Measurements from ENCODE around the gene GEN1. TPM values are rescaled to one million over a fixed set of nuclear protein-coding genes. Genes with fewer than 3 reads are reported as not detected.

Gene GEN1
- polyA plus RNA-seq, 1 donor from 2014 or later = 9.4 TPM

DNA sequence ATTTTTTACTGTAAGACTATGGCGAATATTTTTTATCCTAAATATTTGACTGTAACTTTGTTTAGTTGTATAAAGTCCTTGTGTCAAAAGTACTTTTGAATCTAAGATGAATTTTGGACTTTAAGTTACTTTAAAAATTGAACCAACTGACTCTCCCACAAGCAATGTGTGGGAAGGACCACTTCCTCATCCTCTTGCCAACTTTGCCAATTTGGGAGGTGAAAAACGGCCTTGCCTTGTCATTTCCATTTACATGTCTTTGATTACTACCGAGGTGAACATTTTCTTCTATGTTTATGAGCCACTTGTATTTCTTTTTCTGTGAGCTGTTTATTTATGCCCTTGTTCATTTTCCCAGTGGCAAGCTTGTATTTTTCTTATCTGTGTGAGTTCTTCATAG, 49.6 kb downstream of the GEN1 start:
- H3K4me3 ChIP-seq (ENCODE audit: low read length) = no peak overlapping the region
- H3K4me2 ChIP-seq (ENCODE audit: low read length) = no peak overlapping the region
- H3K9me3 ChIP-seq (ENCODE audit: low read length) = no peaks in the 10 kb centered on the region
- no peaks in the 10 kb centered on the region for H3K36me3 ChIP-seq (ENCODE audit: insufficient read depth, low read length)
- H3K9me2 ChIP-seq (ENCODE audit: insufficient read depth, low read length) = no peaks in the 10 kb centered on the region
- H3K9ac ChIP-seq (ENCODE audit: low read length) = no peak overlapping the region
- no peaks in the 10 kb centered on the region for H4K20me1 ChIP-seq (ENCODE audit: insufficient read depth)
- H3F3A ChIP-seq (ENCODE audit: insufficient read depth, low read length, poor library complexity, severe bottlenecking) = no peaks in the 10 kb centered on the region
- no peak overlapping the region for H2AFZ ChIP-seq (ENCODE audit: low read depth, low read length)
- TF ChIP-seq, protein P1, sequence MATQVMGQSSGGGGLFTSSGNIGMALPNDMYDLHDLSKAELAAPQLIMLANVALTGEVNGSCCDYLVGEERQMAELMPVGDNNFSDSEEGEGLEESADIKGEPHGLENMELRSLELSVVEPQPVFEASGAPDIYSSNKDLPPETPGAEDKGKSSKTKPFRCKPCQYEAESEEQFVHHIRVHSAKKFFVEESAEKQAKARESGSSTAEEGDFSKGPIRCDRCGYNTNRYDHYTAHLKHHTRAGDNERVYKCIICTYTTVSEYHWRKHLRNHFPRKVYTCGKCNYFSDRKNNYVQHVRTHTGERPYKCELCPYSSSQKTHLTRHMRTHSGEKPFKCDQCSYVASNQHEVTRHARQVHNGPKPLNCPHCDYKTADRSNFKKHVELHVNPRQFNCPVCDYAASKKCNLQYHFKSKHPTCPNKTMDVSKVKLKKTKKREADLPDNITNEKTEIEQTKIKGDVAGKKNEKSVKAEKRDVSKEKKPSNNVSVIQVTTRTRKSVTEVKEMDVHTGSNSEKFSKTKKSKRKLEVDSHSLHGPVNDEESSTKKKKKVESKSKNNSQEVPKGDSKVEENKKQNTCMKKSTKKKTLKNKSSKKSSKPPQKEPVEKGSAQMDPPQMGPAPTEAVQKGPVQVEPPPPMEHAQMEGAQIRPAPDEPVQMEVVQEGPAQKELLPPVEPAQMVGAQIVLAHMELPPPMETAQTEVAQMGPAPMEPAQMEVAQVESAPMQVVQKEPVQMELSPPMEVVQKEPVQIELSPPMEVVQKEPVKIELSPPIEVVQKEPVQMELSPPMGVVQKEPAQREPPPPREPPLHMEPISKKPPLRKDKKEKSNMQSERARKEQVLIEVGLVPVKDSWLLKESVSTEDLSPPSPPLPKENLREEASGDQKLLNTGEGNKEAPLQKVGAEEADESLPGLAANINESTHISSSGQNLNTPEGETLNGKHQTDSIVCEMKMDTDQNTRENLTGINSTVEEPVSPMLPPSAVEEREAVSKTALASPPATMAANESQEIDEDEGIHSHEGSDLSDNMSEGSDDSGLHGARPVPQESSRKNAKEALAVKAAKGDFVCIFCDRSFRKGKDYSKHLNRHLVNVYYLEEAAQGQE (IDR thresholded peaks at IDR 0.05; ENCODE audit: borderline replicate concordance) = no peak
- TF ChIP-seq SMC3 (conservative IDR thresholded peaks at IDR 0.05; ENCODE audit: poor library complexity) (no peak), POLR2AphosphoS5 (IDR thresholded peaks at IDR 0.05) (no peak), EP300 (conservative IDR thresholded peaks at IDR 0.05; ENCODE audit: poor library complexity, severe bottlenecking) (no peak), MXI1 (conservative IDR thresholded peaks at IDR 0.05; ENCODE audit: poor library complexity, severe bottlenecking) (no peak), EZH2 (IDR thresholded peaks at IDR 0.05; ENCODE audit: borderline replicate concordance, insufficient read depth, low read length, poor library complexity, severe bottlenecking) (no peak), TAF1 (IDR thresholded peaks at IDR 0.05; ENCODE audit: low read depth) (no peak), RAD21 (conservative IDR thresholded peaks at IDR 0.05) (no peak)
- TF ChIP-seq, protein P2, sequence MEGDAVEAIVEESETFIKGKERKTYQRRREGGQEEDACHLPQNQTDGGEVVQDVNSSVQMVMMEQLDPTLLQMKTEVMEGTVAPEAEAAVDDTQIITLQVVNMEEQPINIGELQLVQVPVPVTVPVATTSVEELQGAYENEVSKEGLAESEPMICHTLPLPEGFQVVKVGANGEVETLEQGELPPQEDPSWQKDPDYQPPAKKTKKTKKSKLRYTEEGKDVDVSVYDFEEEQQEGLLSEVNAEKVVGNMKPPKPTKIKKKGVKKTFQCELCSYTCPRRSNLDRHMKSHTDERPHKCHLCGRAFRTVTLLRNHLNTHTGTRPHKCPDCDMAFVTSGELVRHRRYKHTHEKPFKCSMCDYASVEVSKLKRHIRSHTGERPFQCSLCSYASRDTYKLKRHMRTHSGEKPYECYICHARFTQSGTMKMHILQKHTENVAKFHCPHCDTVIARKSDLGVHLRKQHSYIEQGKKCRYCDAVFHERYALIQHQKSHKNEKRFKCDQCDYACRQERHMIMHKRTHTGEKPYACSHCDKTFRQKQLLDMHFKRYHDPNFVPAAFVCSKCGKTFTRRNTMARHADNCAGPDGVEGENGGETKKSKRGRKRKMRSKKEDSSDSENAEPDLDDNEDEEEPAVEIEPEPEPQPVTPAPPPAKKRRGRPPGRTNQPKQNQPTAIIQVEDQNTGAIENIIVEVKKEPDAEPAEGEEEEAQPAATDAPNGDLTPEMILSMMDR (IDR thresholded peaks at IDR 0.05; ENCODE audit: poor library complexity, severe bottlenecking) = no peak
- H3K27me3 ChIP-seq (ENCODE audit: insufficient read depth, low read depth, low read length) = no peaks in the 10 kb centered on the region
- H3K27ac ChIP-seq (ENCODE audit: low read length) = no peak overlapping the region
- H3K79me2 ChIP-seq (replicated peaks; ENCODE audit: insufficient read depth, low read length) = no peaks in the 10 kb centered on the region

DNA sequence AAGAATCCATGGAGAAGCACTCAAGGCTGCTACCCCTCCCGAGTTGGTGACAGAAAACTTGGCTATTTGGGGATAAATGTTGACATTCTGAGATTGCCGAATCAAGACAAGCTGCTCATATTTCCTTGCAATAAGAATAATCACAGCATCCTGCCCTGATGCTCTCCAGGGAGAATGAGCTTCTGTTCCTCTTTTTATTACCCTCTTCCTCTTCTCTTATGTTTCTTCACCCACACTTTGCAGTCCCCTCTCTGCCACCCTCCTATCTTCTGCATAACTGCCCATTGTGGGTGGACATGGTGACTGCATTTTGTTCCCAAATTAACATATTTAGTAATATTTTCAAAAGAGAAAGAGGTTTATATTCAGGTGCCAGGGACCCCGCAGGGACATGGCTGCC, 50.4 kb downstream of the GEN1 start:
- H3F3A ChIP-seq (ENCODE audit: insufficient read depth, low read length, poor library complexity, severe bottlenecking) = no peaks in the 10 kb centered on the region
- no peak overlapping the region for H3K27ac ChIP-seq (ENCODE audit: low read length)
- H3K9me3 ChIP-seq (ENCODE audit: low read length) = no peaks in the 10 kb centered on the region
- no peaks in the 10 kb centered on the region for H3K9me2 ChIP-seq (ENCODE audit: insufficient read depth, low read length)
- H4K20me1 ChIP-seq (ENCODE audit: insufficient read depth) = no peaks in the 10 kb centered on the region
- H3K4me3 ChIP-seq (ENCODE audit: low read length) = no peak overlapping the region
- no peaks in the 10 kb centered on the region for H3K27me3 ChIP-seq (ENCODE audit: insufficient read depth, low read depth, low read length)
- H3K4me2 ChIP-seq (ENCODE audit: low read length) = no peak overlapping the region
- no peak overlapping the region for H2AFZ ChIP-seq (ENCODE audit: low read depth, low read length)
- TF ChIP-seq, protein P2 (IDR thresholded peaks at IDR 0.05; ENCODE audit: poor library complexity, severe bottlenecking) = no peak
- TF ChIP-seq MXI1 (conservative IDR thresholded peaks at IDR 0.05; ENCODE audit: poor library complexity, severe bottlenecking) = no peak
- TF ChIP-seq POLR2AphosphoS5 (IDR thresholded peaks at IDR 0.05) = no peak
- no peak overlapping the region for H3K9ac ChIP-seq (ENCODE audit: low read length)
- no peaks in the 10 kb centered on the region for H3K36me3 ChIP-seq (ENCODE audit: insufficient read depth, low read length)
- H3K79me2 ChIP-seq (replicated peaks; ENCODE audit: insufficient read depth, low read length) = no peaks in the 10 kb centered on the region

Measured in neural cell (in vitro differentiated cells).